ENCODE data around the gene SAG.

SAG gene

DNA sequence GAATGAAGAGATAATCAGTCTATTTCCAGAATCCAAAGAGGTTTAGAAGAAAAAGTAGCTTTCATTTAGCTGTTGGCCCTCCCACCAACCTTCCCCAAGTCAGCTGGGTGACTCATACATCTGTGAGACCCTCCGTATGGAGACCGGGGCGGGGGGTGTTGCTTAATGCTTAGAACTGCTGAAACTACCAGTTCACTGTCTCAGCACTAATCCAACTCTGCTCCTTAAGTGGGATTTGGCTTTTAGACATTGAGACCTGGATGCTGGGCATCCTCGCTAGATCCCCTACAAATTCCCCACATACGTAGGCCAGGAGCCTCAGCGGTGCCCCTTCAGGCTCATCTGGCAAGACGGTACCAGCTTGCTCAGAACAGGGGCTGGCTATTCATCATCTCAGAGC lies at the start of gene SAG:
Gene SAG, plus strand, starts transcription at position 252 of the 400 bp plus-strand sequence. CDS start 1,374 bp downstream, outside the sequence.
- Histone ChIP-seq H3K27me3 (ENCODE audit: control insufficient read depth, insufficient read depth, low read length) (no peaks in the 10 kb centered on the region), H3K27ac (ENCODE audit: low read depth, low read length) (no peak within 1 kb of the TSS), H3K36me3 (ENCODE audit: control insufficient read depth, insufficient read depth, low read length) (no peaks in the 10 kb centered on the region), H3K4me3 (ENCODE audit: low read depth, low read length) (no peak within 1 kb of the TSS), H3K9me3 (ENCODE audit: control insufficient read depth, insufficient read depth, low read depth, low read length) (peaks cover 3% of the 10 kb centered on the region; the same call in 1 of the 2 replicates), H3K9ac (ENCODE audit: low read length) (no peak within 1 kb of the TSS), H3K4me1 (ENCODE audit: control insufficient read depth, insufficient read depth, low read length) (no peaks in the 10 kb centered on the region)

DNA sequence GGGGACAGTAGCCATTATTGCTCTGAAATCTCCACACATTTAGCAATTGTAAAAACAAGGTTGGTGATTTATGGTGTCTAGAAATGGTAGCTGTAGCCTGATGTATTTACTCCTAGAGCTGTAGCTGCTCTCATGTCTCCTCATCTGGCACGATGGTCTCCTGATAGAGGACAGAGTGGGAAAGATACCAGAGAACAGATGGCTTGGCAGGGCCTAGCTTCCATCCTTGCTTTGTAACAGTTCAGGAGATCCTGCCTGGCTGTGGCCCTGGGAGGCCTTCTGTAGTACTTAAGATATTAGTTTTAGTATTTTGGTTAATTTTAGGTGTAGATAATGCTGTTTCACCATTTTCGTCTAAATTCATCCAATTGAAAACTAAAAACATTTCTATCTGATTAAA lies 49.4 kb upstream of the SAG start:
- H3K4me3 ChIP-seq (ENCODE audit: low read depth, low read length), result no peak overlapping the region
- peaks cover 87% of the 10 kb centered on the region for H3K36me3 ChIP-seq (ENCODE audit: control insufficient read depth, insufficient read depth, low read length)
- H3K27ac ChIP-seq (ENCODE audit: low read depth, low read length), result no peak overlapping the region
- no peaks in the 10 kb centered on the region for H3K9me3 ChIP-seq (ENCODE audit: control insufficient read depth, insufficient read depth, low read depth, low read length)
- no peak overlapping the region for H3K9ac ChIP-seq (ENCODE audit: low read length)
- H3K4me1 ChIP-seq (ENCODE audit: control insufficient read depth, insufficient read depth, low read length), result no peaks in the 10 kb centered on the region
- H3K27me3 ChIP-seq (ENCODE audit: control insufficient read depth, insufficient read depth, low read length), result no peaks in the 10 kb centered on the region

GRCh38 chr2:233259730-233260129 lies 47.9 kb upstream of the SAG start:
- Histone ChIP-seq H3K27me3 (ENCODE audit: control insufficient read depth, insufficient read depth, low read length) (no peaks in the 10 kb centered on the region), H3K9me3 (ENCODE audit: control insufficient read depth, insufficient read depth, low read depth, low read length) (no peaks in the 10 kb centered on the region), H3K27ac (ENCODE audit: low read depth, low read length) (no peak overlapping the region), H3K36me3 (ENCODE audit: control insufficient read depth, insufficient read depth, low read length) (peaks cover 89% of the 10 kb centered on the region), H3K9ac (ENCODE audit: low read length) (no peak overlapping the region), H3K4me3 (ENCODE audit: low read depth, low read length) (no peak overlapping the region), H3K4me1 (ENCODE audit: control insufficient read depth, insufficient read depth, low read length) (no peaks in the 10 kb centered on the region)

DNA sequence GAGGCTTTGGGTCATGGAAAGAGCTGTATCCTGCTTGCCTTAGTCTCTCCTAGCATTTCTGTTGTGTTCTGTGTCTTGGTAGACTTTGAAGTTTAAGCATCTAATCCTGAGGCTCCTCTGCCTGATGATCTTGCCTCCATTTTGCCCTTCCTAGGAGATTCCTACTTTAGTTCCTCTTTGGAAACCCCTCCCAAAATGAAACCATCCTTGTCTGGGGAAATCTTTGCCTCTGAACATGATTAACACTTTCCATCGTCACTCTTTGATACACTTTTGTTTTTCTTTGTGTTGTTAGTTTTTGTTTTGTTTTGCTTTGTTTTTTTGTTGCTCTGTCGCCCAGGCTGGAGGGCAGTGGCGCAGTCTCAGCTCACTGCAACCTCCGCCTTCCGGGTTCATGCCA lies 47.0 kb upstream of the SAG start:
- H3K9ac ChIP-seq (ENCODE audit: low read length), result no peak overlapping the region
- no peak overlapping the region for H3K4me3 ChIP-seq (ENCODE audit: low read depth, low read length)
- no peaks in the 10 kb centered on the region for H3K9me3 ChIP-seq (ENCODE audit: control insufficient read depth, insufficient read depth, low read depth, low read length)
- no peaks in the 10 kb centered on the region for H3K27me3 ChIP-seq (ENCODE audit: control insufficient read depth, insufficient read depth, low read length)
- H3K4me1 ChIP-seq (ENCODE audit: control insufficient read depth, insufficient read depth, low read length), result no peaks in the 10 kb centered on the region
- H3K27ac ChIP-seq (ENCODE audit: low read depth, low read length), result no peak overlapping the region
- H3K36me3 ChIP-seq (ENCODE audit: control insufficient read depth, insufficient read depth, low read length), result peaks cover 95% of the 10 kb centered on the region

- H3K36me3 ChIP-seq (ENCODE audit: control insufficient read depth, insufficient read depth, low read length), result peaks cover 95% of the 10 kb centered on the region
- no peaks in the 10 kb centered on the region for H3K27me3 ChIP-seq (ENCODE audit: control insufficient read depth, insufficient read depth, low read length)
- no peaks in the 10 kb centered on the region for H3K4me1 ChIP-seq (ENCODE audit: control insufficient read depth, insufficient read depth, low read length)
- no peak overlapping the region for H3K27ac ChIP-seq (ENCODE audit: low read depth, low read length)
- H3K9me3 ChIP-seq (ENCODE audit: control insufficient read depth, insufficient read depth, low read depth, low read length), result no peaks in the 10 kb centered on the region
- no peak overlapping the region for H3K9ac ChIP-seq (ENCODE audit: low read length)
- H3K4me3 ChIP-seq (ENCODE audit: low read depth, low read length), result no peak overlapping the region
Measured at GRCh38 chr2:233261819-233262555, 45.6 kb upstream of the SAG start.

DNA sequence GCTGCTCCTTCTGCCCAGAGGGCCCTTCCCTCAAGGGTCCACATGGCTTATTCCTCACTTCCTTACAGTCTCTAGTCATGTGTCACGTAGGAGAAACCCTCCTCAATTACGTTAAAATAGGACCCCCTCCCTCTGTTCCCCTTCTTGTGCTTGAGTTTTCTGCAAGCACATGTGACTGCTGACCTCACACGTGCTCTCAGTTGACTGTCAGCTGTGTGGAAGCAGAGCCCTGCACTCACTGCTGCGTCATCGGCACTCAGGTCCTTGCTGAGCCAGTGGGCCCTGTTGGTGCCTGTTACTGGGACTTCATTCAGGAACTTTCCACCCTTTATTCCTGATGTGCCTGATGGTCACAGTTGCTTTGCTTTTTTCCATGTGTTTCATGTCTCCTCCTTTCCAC lies 45.1 kb upstream of the SAG start:
- no peak overlapping the region for H3K27ac ChIP-seq (ENCODE audit: low read depth, low read length)
- H3K9me3 ChIP-seq (ENCODE audit: control insufficient read depth, insufficient read depth, low read depth, low read length), result no peaks in the 10 kb centered on the region
- no peak overlapping the region for H3K4me3 ChIP-seq (ENCODE audit: low read depth, low read length)
- H3K27me3 ChIP-seq (ENCODE audit: control insufficient read depth, insufficient read depth, low read length), result no peaks in the 10 kb centered on the region
- H3K9ac ChIP-seq (ENCODE audit: low read length), result no peak overlapping the region
- H3K4me1 ChIP-seq (ENCODE audit: control insufficient read depth, insufficient read depth, low read length), result no peaks in the 10 kb centered on the region
- H3K36me3 ChIP-seq (ENCODE audit: control insufficient read depth, insufficient read depth, low read length), result peaks cover 94% of the 10 kb centered on the region

DNA sequence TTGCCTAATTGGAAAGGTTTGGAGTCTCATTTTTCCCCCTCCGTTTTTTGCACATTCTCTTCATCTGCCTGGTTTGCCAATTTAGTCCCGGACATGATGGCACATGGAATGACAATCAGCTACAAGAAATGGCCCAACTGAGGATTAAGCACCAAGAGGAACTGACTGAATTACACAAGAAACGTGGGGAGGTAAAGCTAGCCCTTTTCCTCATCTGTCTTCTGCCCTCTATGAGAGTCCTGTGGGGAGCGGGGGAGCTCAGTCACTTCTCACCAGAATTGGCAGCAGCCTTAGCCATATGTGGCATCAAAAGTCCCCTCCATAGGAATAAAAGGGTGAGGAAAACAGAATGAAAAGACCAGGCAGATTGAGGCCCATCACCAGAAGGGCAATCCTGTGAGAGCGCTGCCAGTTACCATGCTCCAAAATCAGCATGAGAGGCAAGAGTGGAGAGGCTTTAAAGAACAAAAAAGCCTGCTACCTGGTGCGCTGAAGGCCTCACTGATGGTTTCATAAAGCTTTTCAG lies 44.5 kb upstream of the SAG start:
- H3K4me3 ChIP-seq (ENCODE audit: low read depth, low read length), result no peak overlapping the region
- H3K27me3 ChIP-seq (ENCODE audit: control insufficient read depth, insufficient read depth, low read length), result no peaks in the 10 kb centered on the region
- no peaks in the 10 kb centered on the region for H3K9me3 ChIP-seq (ENCODE audit: control insufficient read depth, insufficient read depth, low read depth, low read length)
- no peak overlapping the region for H3K27ac ChIP-seq (ENCODE audit: low read depth, low read length)
- peaks cover 97% of the 10 kb centered on the region for H3K36me3 ChIP-seq (ENCODE audit: control insufficient read depth, insufficient read depth, low read length)
- no peak overlapping the region for H3K9ac ChIP-seq (ENCODE audit: low read length)
- H3K4me1 ChIP-seq (ENCODE audit: control insufficient read depth, insufficient read depth, low read length), result no peaks in the 10 kb centered on the region

DNA sequence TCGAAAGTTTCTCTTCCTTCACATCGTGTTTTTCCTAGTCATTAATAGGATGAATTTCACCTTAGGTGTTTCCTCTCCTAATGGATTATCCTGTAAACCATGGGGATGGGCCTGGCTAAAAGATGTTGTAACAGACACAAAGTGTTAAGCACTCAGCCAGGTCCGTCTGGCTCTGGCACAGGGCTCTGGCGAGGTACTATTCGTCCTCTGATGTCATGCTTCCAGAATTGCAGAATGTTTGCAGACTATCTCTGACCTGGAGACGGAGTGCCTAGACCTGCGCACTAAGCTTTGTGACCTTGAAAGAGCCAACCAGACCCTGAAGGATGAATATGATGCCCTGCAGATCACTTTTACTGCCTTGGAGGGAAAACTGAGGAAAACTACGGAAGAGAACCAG lies 42.9 kb upstream of the SAG start:
- Histone ChIP-seq H3K36me3 (ENCODE audit: control insufficient read depth, insufficient read depth, low read length) (peaks cover 97% of the 10 kb centered on the region), H3K4me3 (ENCODE audit: low read depth, low read length) (no peak overlapping the region), H3K27me3 (ENCODE audit: control insufficient read depth, insufficient read depth, low read length) (no peaks in the 10 kb centered on the region), H3K9ac (ENCODE audit: low read length) (no peak overlapping the region), H3K27ac (ENCODE audit: low read depth, low read length) (no peak overlapping the region), H3K4me1 (ENCODE audit: control insufficient read depth, insufficient read depth, low read length) (no peaks in the 10 kb centered on the region), H3K9me3 (ENCODE audit: control insufficient read depth, insufficient read depth, low read depth, low read length) (no peaks in the 10 kb centered on the region)

DNA sequence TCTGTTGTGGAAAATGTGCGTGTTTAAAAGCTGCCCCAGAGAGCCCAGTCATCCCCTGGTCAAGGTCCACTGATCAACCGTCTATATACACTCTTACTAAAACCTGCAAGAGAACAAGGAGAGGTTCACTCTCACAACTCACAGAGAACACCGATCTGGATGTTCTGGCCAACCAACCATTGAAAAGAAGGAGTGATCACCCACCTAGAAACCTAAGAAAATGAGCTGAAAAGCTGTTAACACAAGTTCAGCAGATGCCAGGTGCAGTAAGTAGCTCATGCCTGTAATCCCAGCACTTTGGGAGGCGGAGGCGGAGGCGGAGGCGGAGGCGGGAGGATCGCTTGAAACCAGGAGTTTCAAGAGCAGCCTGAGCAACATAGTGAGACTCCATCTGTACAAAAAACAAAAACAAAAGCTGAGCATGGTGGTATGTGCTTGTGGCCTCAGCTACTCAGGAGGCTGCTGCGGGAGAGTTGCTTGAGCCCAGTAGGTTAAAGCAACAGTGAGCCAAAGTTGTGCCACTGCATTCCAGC lies 41.7 kb upstream of the SAG start:
- Histone ChIP-seq H3K9me3 (ENCODE audit: control insufficient read depth, insufficient read depth, low read depth, low read length) (no peaks in the 10 kb centered on the region), H3K36me3 (ENCODE audit: control insufficient read depth, insufficient read depth, low read length) (peaks cover 98% of the 10 kb centered on the region), H3K4me1 (ENCODE audit: control insufficient read depth, insufficient read depth, low read length) (no peaks in the 10 kb centered on the region), H3K9ac (ENCODE audit: low read length) (no peak overlapping the region), H3K27ac (ENCODE audit: low read depth, low read length) (no peak overlapping the region), H3K4me3 (ENCODE audit: low read depth, low read length) (no peak overlapping the region), H3K27me3 (ENCODE audit: control insufficient read depth, insufficient read depth, low read length) (no peaks in the 10 kb centered on the region)

DNA sequence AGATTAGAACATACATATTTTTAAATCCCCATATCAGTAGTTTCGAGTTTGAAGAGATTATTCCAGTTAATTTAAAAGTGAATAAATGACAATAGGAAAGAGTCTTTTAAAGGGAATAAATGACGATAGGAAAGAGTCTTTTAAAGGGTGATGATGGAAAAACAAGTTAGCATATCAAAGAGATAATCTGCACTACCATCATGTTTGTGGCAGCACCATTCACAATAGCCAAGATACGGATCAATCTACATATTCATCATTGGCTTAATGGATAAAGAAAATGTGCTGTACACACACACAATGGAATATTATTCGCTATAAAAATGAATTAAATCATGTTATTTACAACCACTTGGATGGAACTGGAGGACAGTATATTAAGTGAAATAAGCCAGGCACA lies 41.1 kb upstream of the SAG start:
- H3K4me1 ChIP-seq (ENCODE audit: control insufficient read depth, insufficient read depth, low read length), result no peaks in the 10 kb centered on the region
- no peak overlapping the region for H3K4me3 ChIP-seq (ENCODE audit: low read depth, low read length)
- H3K27ac ChIP-seq (ENCODE audit: low read depth, low read length), result no peak overlapping the region
- H3K27me3 ChIP-seq (ENCODE audit: control insufficient read depth, insufficient read depth, low read length), result no peaks in the 10 kb centered on the region
- no peak overlapping the region for H3K9ac ChIP-seq (ENCODE audit: low read length)
- peaks cover 96% of the 10 kb centered on the region for H3K36me3 ChIP-seq (ENCODE audit: control insufficient read depth, insufficient read depth, low read length)
- no peaks in the 10 kb centered on the region for H3K9me3 ChIP-seq (ENCODE audit: control insufficient read depth, insufficient read depth, low read depth, low read length)

- H3K27me3 ChIP-seq (ENCODE audit: control insufficient read depth, insufficient read depth, low read length), result no peaks in the 10 kb centered on the region
- no peak overlapping the region for H3K9ac ChIP-seq (ENCODE audit: low read length)
- no peak overlapping the region for H3K4me3 ChIP-seq (ENCODE audit: low read depth, low read length)
- no peaks in the 10 kb centered on the region for H3K9me3 ChIP-seq (ENCODE audit: control insufficient read depth, insufficient read depth, low read depth, low read length)
- H3K27ac ChIP-seq (ENCODE audit: low read depth, low read length), result no peak overlapping the region
- no peaks in the 10 kb centered on the region for H3K4me1 ChIP-seq (ENCODE audit: control insufficient read depth, insufficient read depth, low read length)
- peaks cover 96% of the 10 kb centered on the region for H3K36me3 ChIP-seq (ENCODE audit: control insufficient read depth, insufficient read depth, low read length)
Measured at GRCh38 chr2:233267516-233268245, 39.9 kb upstream of the SAG start.
